HL-60/S4 treated with phorbol 12-myristate 13-acetate at 8.2 ng/mL for 4 days and 3 days (cell line): ENCODE measurements around the gene CRTC1.

ENCODE experiments used
- in situ Hi-C: fragments of 300-500 bp; cut with MboI; formaldehyde crosslinking; loops from 2 replicates; pipeline ENCODE4 v1.15.0; 2022; ENCODE audit warnings: low sequenced_read_pairs

The CRTC1 gene

DNA sequence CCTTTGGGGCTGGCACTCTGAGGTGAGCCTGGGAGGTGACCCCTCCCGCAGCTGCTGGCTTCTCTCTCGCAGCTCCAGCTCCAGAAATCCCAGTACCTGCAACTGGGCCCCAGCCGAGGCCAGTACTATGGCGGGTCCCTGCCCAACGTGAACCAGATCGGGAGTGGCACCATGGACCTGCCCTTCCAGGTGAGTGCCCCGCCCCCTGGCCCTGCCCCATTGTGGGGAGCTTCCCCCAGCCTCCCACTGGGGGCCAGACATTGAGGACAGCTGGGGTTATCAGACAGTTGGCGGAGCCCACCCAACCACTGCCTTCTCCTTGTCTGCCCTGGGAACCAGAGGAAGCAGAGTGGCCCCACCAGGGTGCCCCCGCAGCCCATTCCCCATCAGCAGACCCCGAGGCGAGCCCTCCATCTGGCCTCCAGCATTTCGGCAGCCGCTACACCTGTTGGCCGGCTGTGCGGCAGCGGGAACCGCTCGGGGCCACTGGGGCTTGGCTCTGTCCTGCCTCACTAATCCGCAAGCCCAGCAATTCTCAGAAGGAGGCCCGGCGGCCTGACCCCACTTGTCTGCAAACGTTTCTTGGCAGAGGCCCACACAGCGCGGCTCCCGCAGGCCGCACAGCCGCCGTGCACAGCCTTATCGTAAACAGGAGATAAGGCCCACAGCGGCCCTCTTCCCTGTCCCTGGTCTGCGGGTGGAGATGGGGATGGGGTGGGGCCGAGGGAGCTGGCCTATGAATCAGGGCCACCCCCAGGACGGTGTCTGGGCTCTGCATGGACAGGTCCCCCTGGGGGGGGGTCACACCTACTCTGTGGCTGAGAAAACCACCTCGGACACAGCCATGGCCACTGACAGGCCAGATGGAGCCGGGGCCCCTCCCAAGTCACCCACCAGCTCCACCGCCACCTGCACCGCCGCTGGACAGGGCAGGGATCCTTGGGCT, 59.6 kb downstream of the CRTC1 start:
- in situ Hi-C loops = no loop called here

DNA sequence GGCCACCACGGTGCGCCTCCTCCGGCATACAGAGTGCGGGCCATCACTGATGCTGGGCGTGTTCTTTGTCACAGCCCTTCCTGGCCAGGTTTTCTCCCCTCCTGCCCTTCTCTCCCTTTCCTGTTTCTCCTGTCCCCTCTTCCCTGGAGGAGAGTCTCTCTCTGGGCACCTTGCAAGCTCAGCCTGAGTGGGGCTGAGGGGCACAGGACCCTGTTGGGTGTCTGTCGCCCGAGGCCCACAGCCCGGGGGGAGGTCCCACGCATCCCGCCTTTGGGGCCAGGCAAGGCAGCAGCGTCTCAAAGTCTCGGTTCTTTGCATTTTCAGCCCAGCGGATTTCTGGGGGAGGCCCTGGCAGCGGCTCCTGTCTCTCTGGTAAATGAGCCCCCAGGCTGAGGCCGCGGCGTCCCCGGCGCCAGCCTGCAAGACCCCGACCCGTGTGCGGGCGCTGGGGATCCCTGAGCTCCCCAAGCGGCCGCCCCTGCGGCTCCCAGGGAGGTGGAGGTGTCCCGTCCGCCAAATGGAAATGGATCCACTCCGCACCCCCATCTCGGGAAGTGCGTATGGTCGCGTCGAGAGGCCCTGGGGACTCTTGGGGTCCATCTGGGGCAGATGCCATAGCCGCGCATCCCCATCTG, 60.4 kb downstream of the CRTC1 start:
- in situ Hi-C loops = no loop called here

- in situ Hi-C loops = no loop called here
Measured at GRCh38 chr19:18745012-18745735, 61.7 kb downstream of the CRTC1 start.

DNA sequence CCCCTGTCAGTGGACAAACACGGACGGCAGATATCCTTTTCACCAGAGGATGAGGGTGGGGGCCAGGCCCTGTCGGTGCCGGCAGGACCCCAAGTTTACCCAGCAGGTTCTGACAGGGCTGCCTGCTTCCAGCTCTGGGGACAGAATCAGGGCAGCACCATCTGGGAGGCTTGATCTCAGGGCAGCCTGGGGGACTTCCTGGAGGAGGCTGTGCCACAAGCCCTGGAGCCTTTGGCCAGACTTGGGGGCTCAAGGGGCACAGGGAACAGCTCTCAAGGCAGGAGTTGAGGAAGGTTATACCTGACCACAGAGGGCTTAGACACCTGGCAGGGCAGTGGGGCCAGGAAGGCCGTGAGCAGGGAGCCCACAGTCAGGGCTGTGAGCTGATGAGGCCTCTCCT, 62.5 kb downstream of the CRTC1 start:
- in situ Hi-C loops = no loop called here

DNA sequence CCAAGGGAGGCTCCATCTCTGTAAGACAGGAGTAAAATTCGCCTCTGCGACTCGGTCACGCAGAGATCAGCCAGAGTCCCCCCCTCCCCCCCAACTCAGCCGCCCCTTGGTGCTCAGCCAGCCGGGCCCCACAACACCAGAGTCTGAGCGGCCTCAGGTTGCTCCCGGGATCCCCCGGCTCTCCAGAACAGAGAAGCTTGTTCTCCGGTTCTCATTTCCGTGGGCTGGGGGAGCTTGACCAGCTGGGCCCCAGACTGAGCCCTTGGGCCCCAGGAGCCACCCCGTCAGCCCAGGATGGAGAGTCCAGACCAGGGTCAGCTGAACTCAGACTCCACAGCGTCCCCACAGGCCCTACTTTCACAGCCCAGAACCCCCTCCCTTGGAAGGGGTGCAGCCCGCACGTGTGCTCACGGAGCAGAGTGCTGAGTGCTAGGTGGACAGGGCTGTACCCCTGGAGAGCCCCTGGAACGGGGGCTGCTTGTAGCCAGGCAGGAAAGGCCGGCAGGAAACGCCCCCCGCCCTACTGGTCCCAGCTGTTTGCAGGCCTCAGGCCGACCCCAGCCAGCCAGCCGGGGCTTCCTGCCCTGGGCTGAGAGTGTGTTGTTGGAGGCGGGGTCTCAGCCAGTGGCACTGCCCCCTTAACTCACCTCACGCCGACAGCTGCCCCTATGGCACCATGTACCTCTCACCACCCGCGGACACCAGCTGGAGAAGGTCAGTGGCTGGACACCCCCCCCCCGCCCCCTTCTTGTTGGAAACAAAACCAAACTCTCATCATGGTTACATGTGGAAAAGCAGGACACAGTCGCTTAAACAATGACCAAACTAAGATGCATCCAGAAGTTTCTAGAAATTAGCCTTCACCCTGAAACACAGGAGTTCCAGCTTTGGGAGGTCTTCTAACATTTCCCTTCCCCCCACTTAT, 63.2 kb downstream of the CRTC1 start:
- in situ Hi-C loops = no loop called here

GRCh38 chr19:18749362-18750231, 66.1 kb downstream of the CRTC1 start:
- in situ Hi-C loops = no loop called here

DNA sequence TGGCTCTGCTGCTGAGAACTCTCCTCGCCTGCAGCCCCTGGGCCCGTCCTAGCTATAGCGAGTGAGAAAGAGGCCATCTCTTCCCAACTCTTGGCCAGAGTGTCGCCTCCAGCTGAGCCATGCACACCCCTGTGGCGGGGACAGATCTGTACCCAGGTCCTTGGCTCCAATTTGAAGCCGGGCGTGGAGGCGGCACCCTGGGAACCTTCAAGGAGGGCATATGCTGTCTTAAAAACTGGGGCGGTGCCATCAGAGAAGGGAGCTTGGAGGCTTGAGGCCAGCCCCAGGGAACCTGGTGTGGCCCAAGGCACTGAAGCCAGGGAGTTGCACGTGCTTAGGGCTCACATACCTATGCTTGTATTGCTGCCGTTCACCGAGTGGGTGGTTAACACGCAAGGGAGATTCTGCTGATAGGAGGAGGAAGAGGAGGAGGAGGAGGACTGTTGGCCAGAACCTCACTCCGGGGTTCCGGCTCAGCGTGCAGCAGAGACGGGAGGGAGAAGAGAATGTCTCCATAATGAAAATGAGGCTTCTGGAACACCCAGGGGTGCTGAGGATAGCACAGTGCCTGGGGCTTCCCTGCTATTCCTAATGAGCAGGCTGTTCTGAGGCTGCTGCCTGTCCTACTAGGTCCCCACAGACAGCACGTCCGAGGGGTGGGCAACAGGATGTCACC, 67.0 kb downstream of the CRTC1 start:
- in situ Hi-C loops = no loop called here

- in situ Hi-C loops = no loop called here
Measured at GRCh38 chr19:18751571-18751970, 68.1 kb downstream of the CRTC1 start.

GRCh38 chr19:18754501-18754900, 71.0 kb downstream of the CRTC1 start:
- in situ Hi-C loops = no loop called here

GRCh38 chr19:18756896-18757295, 73.4 kb downstream of the CRTC1 start:
- in situ Hi-C loops = no loop called here

DNA sequence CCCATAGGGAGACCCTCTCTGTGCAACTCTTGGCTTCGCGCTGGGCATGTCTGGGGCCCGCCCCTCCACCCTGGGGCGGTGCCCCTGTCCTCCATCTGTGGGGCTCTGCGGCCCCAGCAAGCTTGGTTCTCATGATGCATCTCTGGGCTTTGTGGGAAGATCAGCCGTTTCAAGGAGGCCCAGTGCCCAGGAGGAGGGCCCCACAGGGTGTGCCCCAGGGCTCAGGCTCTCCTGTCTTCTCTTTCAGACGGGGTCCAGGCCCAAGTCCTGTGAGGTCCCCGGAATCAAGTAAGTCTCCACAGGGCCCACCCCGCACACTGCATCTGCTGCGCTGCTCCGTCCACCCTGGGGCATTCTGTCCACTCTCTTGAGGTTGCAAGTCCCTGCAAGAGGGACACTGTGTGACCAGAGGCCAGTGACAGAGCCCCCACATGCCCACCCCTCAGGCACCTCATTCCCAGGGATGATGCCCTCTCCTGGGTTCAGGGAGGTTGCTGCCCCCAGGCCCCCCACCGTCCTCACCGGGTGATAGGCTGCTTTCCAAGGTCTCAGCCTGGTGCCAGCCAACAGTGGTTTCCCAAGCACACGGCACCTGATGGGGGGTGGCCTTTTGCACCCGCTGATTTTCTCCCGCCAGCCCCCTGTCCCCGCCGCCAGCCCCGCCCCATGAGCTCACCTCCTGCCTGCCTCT, 76.0 kb downstream of the CRTC1 start:
- in situ Hi-C loops = no loop called here

GRCh38 chr19:18759995-18760426, 76.5 kb downstream of the CRTC1 start:
- in situ Hi-C loops = no loop called here

DNA sequence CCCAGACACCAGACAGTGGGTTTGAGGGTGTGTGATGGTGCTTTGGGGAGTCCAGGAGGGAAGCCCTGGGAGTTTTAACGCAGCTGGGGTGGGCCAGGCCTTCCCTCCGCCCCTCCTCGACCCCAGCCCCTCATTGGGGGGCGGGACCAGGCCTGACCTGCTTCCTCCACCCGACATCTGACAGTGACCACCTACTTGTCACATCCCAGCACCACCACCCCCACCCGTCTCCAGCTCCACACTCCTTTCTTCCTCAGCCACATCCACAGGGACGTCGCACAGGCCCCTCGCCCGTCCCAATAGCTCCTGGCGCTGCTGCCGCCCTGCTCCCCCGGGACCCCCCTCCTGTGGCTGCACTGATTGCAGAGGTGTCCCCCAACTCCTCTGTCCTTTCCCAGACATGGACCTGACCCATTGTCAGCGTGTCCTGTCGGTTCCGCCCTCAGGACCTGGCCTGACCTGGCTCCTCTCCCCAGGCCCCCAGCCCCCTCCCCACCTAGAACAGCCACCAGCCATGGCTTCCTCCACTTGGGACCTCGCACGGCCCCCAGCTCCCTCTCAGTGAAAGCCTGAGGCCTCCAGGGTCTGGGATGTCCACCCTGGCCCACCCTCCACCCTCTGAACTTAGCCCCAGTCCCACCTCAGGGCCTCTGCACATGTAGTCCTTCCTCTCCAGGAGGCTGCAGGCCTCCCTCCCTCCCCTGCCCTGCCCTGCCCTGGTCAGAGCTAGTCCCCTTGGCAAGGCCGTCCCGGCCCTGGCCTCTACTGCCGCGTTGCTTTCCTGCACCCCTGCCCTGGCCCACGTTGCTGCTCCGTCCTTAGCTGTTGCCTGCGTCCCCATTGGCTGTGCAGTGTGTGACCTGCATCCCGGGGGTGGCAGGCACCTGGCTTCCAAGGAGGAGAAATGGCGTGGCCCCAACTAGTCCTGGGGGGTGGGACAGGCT, 77.2 kb downstream of the CRTC1 start:
- in situ Hi-C loops = no loop called here

- in situ Hi-C loops = no loop called here
Measured at GRCh38 chr19:18761531-18762110, 78.1 kb downstream of the CRTC1 start.

GRCh38 chr19:18762125-18763023, 78.9 kb downstream of the CRTC1 start:
- in situ Hi-C loops = no loop called here
